Lower leg skin (tissue), 4 donors: Measurements from ENCODE around the gene PRLR. TPM values are rescaled to one million over a fixed set of nuclear protein-coding genes. Genes with fewer than 3 reads are reported as not detected.

ENCODE experiments used
- DNase-seq, 2 donors: peaks; one replicate each; pipeline ENCODE4 v3.0.0-alpha.2; 2019; ENCODE audit warnings: low spot score in 2 of 2
- H3K4me3 ChIP-seq: fragments of 200-600 bp; sonication (generic); 2 replicates; pipeline ENCODE4 v1.5.1; 2017; ENCODE audit warnings: mild to moderate bottlenecking, low read depth; ENCODE audit not compliant: poor library complexity, severe bottlenecking
- POLR2A ChIP-seq, 2 donors: fragments of 450-650 bp; IDR thresholded peaks; one replicate each; pipeline ENCODE4 v1.6.1; 2016 to 2017; ENCODE audit warnings: antibody characterized with exemption in 2 of 2, mild to moderate bottlenecking in 1 of 2, moderate library complexity in 1 of 2
- WGBS, 2 donors: methylation state at CpG; one replicate each; pipeline ENCODE4 v1.1.5; 2018; 5-methylcytosine and 5-hydroxymethylcytosine counted together
- intact Hi-C: fragments of 100-400 bp; cut with DNase I; formaldehyde crosslinking; loops from one replicate; pipeline ENCODE4 v1.15.0; 2023; ENCODE audit warnings: low total_unique reads
- total RNA-seq, 4 donors: library from RNA; depleted of rRNA; stranded (reverse); fragments of >200 nt; gene quantifications; one replicate each; pipeline ENCODE4 v1.1.0, GENCODE V29; 2016
- TF ChIP-seq, protein P1 (sequence below), 3 donors: fragments of 450-650 bp; IDR thresholded peaks; one replicate each; pipeline ENCODE4 v1.5.1; 2016; ENCODE audit warnings: antibody characterized with exemption in 3 of 3, mild to moderate bottlenecking in 3 of 3, moderate library complexity in 2 of 3

Gene PRLR
- total RNA-seq: 10 to 100 TPM in 2 of 4 donors, 1 to 10 TPM in 2; 6.1 to 11.4 (median 8.1) TPM

DNA sequence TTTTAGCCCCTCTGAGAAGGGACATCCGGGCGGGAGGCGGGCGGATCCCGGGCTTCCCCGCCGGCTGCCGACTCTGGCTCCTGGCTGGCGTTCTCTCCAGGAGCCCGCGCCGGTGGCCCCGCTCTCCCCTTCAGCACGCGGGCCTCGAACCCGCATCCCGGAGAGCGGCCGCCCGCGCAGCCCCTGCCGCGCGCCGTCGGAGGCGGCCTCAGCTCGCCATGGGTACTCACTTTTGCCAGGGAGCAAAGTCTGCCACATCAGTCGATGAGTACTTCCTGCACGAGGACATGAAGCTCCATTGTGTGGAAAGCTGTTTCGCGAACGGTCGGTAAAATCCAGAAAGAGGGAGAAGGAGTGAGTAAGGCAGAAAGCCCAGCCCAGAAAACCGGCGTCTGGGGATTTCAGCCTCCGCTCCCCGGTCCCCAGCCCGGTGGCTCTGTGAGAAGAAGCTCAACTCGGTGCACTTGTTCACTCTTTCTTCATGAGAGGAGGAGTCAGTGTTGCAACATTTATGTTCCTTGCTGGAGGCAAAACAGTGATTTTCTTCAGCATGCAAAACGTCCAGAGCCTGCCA, at the start of gene PRLR:
TSS of gene PRLR (minus strand) at position 450 of the 574 bp plus-strand sequence. CDS start 140,867 bp downstream, outside the sequence.
- H3K4me3 ChIP-seq: peak within 1 kb of the TSS; percentile 24
- 2 to 4% methylated on average over 32 to 39 of the region's 42 CpGs for WGBS, 2 donors
- intact Hi-C loops: no loop called here
- DNase-seq: peak; percentile 70 to 89
- TF ChIP-seq, protein P1, sequence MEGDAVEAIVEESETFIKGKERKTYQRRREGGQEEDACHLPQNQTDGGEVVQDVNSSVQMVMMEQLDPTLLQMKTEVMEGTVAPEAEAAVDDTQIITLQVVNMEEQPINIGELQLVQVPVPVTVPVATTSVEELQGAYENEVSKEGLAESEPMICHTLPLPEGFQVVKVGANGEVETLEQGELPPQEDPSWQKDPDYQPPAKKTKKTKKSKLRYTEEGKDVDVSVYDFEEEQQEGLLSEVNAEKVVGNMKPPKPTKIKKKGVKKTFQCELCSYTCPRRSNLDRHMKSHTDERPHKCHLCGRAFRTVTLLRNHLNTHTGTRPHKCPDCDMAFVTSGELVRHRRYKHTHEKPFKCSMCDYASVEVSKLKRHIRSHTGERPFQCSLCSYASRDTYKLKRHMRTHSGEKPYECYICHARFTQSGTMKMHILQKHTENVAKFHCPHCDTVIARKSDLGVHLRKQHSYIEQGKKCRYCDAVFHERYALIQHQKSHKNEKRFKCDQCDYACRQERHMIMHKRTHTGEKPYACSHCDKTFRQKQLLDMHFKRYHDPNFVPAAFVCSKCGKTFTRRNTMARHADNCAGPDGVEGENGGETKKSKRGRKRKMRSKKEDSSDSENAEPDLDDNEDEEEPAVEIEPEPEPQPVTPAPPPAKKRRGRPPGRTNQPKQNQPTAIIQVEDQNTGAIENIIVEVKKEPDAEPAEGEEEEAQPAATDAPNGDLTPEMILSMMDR (IDR thresholded peaks at IDR 0.05): no peak
- TF ChIP-seq POLR2A (IDR thresholded peaks at IDR 0.05): no peak

DNA sequence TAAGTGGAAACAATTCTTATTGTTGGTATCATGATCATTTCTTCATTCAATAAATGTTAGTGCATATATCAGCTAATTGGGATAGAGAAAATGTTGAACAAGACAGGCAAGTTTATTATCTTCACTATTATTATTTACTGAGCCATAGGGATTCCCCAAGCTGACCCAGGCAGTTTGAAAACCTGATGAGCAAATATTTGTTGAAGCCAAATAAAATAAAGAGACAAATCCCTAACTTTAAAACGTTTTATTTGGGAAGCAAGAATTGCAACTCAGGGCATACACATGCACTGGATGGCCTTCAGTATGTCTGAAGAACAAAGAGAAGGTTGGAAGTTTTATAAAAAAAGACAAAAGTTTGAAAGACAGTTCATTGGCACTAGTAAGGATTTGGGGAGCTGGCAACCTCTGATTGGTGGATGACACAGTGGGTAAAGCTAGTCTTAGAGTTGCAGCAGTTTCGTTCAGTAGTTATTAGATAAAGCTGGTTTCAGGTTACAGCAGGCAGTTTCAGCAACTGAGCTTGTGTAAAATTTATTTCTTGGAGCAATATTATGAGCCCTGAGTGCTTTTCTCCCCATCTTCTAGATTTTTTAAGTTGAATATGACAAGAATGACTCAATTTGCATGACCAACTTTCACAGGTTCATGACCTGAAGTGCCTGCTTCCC, 44.7 kb upstream of the PRLR start:
- H3K4me3 ChIP-seq: no peak overlapping the region
- intact Hi-C loops: no loop called here
- no peak for DNase-seq
- TF ChIP-seq POLR2A (IDR thresholded peaks at IDR 0.05): no peak
- TF ChIP-seq, protein P1 (IDR thresholded peaks at IDR 0.05): no peak
- WGBS, 2 donors: 35 to 38% methylated on average over 2 of the region's 2 CpGs

DNA sequence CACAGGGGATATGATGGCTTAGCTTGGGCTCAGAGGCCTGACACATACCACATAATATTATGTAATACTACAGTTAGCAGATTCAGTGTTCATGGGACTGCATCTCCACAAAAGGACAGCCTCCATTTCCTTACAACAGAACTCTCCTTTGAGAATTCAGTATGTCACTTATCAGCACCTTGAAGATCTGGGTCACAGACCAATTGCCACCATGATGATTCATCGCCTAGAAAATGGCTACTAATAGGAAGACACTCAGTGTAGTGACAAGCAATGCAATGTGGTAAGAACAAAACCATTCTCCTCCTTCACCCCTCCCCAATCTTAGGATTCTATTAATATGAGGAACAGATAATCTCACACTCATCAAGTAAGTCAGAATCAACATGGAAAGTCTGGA, 38.7 kb upstream of the PRLR start:
- intact Hi-C loops: no loop called here

DNA sequence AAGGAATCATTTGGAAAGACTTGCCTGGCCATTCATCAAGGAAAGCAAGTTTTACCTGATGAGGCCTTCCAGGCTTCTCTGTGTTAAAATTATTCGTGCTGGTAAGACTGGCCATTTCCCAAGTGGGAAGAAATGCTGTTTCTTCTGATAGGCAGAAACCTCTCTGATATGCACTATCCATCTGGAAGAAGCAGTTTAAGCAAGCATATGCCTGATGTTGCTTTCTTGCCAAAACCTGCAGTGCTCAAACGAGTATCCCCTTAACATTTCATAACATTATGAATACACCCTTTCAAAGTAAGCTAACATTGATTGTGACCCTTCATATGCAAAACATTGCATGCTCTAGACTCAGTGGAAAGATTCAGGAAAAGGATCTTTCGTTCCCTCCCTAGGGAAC, 36.0 kb upstream of the PRLR start:
- 31 to 38% methylated on average over 3 of the region's 3 CpGs for WGBS, 2 donors
- no peak for DNase-seq
- TF ChIP-seq, protein P1 (IDR thresholded peaks at IDR 0.05): no peak
- TF ChIP-seq POLR2A (IDR thresholded peaks at IDR 0.05): no peak
- intact Hi-C loops: no loop called here
- H3K4me3 ChIP-seq: no peak overlapping the region

More for the DNA sequence above, 38.7 kb upstream of the PRLR start:
- TF ChIP-seq POLR2A (IDR thresholded peaks at IDR 0.05): no peak
- TF ChIP-seq, protein P1 (IDR thresholded peaks at IDR 0.05): no peak
- no peak overlapping the region for H3K4me3 ChIP-seq
- DNase-seq: no peak
- WGBS, 2 donors: 89 to 90% methylated on average over 1 of the region's 1 CpG

DNA sequence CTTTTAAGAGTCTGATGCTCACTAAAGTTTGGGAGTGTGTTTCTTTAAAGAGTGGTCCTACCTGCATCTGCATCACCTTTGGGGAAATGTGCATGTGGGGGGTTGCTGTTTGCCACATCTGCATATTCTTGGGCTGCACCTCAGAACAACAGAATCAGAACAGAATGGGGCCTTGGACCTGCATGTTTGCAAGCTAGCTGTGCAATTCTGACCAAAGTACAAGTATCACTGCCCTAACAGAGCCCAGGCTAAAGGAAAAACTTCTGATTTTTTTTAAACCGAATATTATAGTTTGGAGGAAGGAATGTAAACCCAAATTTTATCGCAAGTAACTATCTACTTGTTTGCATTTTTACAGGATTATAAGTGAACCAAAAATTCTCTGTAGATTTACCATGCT, 34.2 kb upstream of the PRLR start:
- TF ChIP-seq, protein P1 (IDR thresholded peaks at IDR 0.05): no peak
- no peak for TF ChIP-seq POLR2A (IDR thresholded peaks at IDR 0.05)
- H3K4me3 ChIP-seq: no peak overlapping the region
- DNase-seq: no peak
- intact Hi-C loops: no loop called here
- WGBS, 2 donors: 90 to 91% methylated on average over 2 of the region's 2 CpGs
